ENCODE measurements around the gene LMAN2.

DNA sequence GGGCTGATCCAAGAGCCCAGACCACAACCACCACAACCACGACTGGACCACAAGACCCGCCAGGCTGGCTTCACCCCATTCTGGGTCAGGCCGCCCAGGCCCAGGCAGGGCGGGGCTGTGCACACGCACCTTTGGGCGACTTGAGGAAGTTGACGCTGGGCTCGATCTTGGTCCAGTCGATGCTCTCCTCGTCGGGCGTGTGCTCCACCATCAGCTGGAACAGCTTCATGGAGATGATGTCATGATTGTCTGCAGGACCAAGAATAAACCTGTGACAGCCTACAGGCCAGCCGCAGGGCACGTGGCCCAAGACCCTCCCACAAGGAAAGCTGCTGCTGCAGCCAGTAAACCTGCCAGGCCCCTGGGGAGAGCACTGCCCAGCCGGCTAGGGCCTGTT is 17.3 kb downstream of the LMAN2 start:
- TF ChIP-seq, protein P1, sequence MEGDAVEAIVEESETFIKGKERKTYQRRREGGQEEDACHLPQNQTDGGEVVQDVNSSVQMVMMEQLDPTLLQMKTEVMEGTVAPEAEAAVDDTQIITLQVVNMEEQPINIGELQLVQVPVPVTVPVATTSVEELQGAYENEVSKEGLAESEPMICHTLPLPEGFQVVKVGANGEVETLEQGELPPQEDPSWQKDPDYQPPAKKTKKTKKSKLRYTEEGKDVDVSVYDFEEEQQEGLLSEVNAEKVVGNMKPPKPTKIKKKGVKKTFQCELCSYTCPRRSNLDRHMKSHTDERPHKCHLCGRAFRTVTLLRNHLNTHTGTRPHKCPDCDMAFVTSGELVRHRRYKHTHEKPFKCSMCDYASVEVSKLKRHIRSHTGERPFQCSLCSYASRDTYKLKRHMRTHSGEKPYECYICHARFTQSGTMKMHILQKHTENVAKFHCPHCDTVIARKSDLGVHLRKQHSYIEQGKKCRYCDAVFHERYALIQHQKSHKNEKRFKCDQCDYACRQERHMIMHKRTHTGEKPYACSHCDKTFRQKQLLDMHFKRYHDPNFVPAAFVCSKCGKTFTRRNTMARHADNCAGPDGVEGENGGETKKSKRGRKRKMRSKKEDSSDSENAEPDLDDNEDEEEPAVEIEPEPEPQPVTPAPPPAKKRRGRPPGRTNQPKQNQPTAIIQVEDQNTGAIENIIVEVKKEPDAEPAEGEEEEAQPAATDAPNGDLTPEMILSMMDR (IDR thresholded peaks at IDR 0.05) = no peak
- no peak for TF ChIP-seq POLR2A (IDR thresholded peaks at IDR 0.05)

All from right lobe of liver (tissue), 4 donors.